ENCODE measurements around the gene RLF. TPM values are rescaled to one million over a fixed set of nuclear protein-coding genes. Genes with fewer than 3 reads are reported as not detected.

RLF gene
- total and polyA plus RNA-seq, 4 donors: 1.7 to 13.4 (median 6.3) TPM

DNA sequence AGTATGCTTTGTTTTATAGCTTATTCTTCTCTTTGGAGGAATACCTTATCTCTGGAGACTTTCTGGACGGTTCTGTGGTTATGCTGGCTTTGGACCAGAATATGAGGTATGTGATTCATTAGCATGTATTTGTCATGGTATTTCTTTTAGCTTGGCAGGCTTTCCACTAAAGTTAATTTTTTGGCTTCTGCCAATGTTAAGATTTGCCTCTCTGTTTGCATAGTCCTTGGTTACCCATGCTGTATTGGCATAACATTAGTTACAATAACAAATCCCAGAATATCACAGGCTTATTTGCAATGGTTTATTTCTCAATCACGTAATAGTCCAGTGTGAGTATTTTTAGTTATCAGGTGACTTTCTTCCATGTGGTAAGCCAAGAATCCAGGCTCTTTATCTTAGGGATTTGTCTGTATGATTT lies 106.6 kb downstream of the RLF start:
- Histone ChIP-seq H3K36me3 (ENCODE audit: control insufficient read depth in 4 of 4, insufficient read depth in 3 of 4, low read depth in 1 of 4, low read length in 3 of 4) (peaks cover 10 to 29% (median 25%) of the 10 kb centered on the region in 4 donors), H3K27ac (ENCODE audit: low read depth in 1 of 2, low read length in 2 of 2) (peak overlapping the region; percentile 76 to 83), H3K4me3 (ENCODE audit: low read depth in 1 of 3, low read length in 3 of 3) (no peak overlapping the region), H3K9ac (ENCODE audit: low read depth in 1 of 2, low read length in 2 of 2) (peak overlapping the region in 1 of 2 donors; percentile 47), H3K4me1 (ENCODE audit: control insufficient read depth in 4 of 4, insufficient read depth in 4 of 4, low read length in 3 of 4) (peaks cover 0 to 10% (median under 1%) of the 10 kb centered on the region in 4 donors), H3K27me3 (ENCODE audit: control insufficient read depth in 4 of 4, insufficient read depth in 4 of 4, low read length in 3 of 4) (no peaks in the 10 kb centered on the region), H3K9me3 (ENCODE audit: control insufficient read depth in 4 of 4, low read length in 3 of 4) (no peaks in the 10 kb centered on the region)
- no peak for DNase-seq (ENCODE audit: low spot score)
- 34% methylated on average over 2 of the region's 2 CpGs for WGBS
- TF ChIP-seq TAF1 (conservative IDR thresholded peaks at IDR 0.05): no peak
- peak in 1 of 2 donors; percentile 23 for TF ChIP-seq RAD21 (IDR thresholded peaks at IDR 0.05)
- peak; percentile 55 for TF ChIP-seq YY1 (IDR thresholded peaks at IDR 0.05)
- TF ChIP-seq NR2F2 (IDR thresholded peaks at IDR 0.05): no peak
- peak; percentile 41 to 74 for TF ChIP-seq GABPA (IDR thresholded peaks at IDR 0.05 in 1 of 2, conservative IDR thresholded peaks at IDR 0.05 in 1 of 2)
- no peak for TF ChIP-seq CTCF (IDR thresholded peaks at IDR 0.05; ENCODE audit: low read depth, low read length, missing input control)
- peak; percentile 77 for TF ChIP-seq SP1 (IDR thresholded peaks at IDR 0.05)
- TF ChIP-seq FOXA1 (IDR thresholded peaks at IDR 0.05): peak; percentile 69
- peak; percentile 30 to 47 for TF ChIP-seq EGR1 (IDR thresholded peaks at IDR 0.05; ENCODE audit: low read depth in 2 of 2)
- TF ChIP-seq HNF4G (IDR thresholded peaks at IDR 0.05): no peak
- TF ChIP-seq JUND (IDR thresholded peaks at IDR 0.05): peak; percentile 73 to 81
- TF ChIP-seq, protein P1, sequence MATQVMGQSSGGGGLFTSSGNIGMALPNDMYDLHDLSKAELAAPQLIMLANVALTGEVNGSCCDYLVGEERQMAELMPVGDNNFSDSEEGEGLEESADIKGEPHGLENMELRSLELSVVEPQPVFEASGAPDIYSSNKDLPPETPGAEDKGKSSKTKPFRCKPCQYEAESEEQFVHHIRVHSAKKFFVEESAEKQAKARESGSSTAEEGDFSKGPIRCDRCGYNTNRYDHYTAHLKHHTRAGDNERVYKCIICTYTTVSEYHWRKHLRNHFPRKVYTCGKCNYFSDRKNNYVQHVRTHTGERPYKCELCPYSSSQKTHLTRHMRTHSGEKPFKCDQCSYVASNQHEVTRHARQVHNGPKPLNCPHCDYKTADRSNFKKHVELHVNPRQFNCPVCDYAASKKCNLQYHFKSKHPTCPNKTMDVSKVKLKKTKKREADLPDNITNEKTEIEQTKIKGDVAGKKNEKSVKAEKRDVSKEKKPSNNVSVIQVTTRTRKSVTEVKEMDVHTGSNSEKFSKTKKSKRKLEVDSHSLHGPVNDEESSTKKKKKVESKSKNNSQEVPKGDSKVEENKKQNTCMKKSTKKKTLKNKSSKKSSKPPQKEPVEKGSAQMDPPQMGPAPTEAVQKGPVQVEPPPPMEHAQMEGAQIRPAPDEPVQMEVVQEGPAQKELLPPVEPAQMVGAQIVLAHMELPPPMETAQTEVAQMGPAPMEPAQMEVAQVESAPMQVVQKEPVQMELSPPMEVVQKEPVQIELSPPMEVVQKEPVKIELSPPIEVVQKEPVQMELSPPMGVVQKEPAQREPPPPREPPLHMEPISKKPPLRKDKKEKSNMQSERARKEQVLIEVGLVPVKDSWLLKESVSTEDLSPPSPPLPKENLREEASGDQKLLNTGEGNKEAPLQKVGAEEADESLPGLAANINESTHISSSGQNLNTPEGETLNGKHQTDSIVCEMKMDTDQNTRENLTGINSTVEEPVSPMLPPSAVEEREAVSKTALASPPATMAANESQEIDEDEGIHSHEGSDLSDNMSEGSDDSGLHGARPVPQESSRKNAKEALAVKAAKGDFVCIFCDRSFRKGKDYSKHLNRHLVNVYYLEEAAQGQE (IDR thresholded peaks at IDR 0.05): peak; percentile 68
- peak; percentile 83 for TF ChIP-seq FOXA2 (IDR thresholded peaks at IDR 0.05)
- TF ChIP-seq, protein P2, sequence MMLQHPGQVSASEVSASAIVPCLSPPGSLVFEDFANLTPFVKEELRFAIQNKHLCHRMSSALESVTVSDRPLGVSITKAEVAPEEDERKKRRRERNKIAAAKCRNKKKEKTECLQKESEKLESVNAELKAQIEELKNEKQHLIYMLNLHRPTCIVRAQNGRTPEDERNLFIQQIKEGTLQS (IDR thresholded peaks at IDR 0.05): peak; percentile 53
- TF ChIP-seq HNF4A (conservative IDR thresholded peaks at IDR 0.05): peak; percentile 53 to 77
- peak; percentile 45 to 79 for TF ChIP-seq RXRA (IDR thresholded peaks at IDR 0.05)
- TF ChIP-seq, protein P3, sequence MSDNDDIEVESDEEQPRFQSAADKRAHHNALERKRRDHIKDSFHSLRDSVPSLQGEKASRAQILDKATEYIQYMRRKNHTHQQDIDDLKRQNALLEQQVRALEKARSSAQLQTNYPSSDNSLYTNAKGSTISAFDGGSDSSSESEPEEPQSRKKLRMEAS (IDR thresholded peaks at IDR 0.05): peak; percentile 82
- TF ChIP-seq, protein P4, sequence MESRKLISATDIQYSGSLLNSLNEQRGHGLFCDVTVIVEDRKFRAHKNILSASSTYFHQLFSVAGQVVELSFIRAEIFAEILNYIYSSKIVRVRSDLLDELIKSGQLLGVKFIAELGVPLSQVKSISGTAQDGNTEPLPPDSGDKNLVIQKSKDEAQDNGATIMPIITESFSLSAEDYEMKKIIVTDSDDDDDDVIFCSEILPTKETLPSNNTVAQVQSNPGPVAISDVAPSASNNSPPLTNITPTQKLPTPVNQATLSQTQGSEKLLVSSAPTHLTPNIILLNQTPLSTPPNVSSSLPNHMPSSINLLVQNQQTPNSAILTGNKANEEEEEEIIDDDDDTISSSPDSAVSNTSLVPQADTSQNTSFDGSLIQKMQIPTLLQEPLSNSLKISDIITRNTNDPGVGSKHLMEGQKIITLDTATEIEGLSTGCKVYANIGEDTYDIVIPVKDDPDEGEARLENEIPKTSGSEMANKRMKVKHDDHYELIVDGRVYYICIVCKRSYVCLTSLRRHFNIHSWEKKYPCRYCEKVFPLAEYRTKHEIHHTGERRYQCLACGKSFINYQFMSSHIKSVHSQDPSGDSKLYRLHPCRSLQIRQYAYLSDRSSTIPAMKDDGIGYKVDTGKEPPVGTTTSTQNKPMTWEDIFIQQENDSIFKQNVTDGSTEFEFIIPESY (IDR thresholded peaks at IDR 0.05): peak; percentile 79

Measured in liver (tissue), 9 donors.